ENCODE data around the gene RABL6. TPM values are rescaled to one million over a fixed set of nuclear protein-coding genes. Genes with fewer than 3 reads are reported as not detected.
A peak's percentile ranks its signal among the peaks of the same experiment; 100 is the strongest.

RABL6 gene
- total and polyA plus RNA-seq, 2 donors (not counting 1 experiment from before 2014, with no cell fraction given) = 36.8 to 59.6 TPM

GRCh38 chr9:136821826-136822544 is 14.2 kb downstream of the RABL6 start:
- no peak for TF ChIP-seq CTCF (conservative IDR thresholded peaks at IDR 0.05 in 1 of 2, IDR thresholded peaks at IDR 0.05 in 1 of 2; ENCODE audit: low read depth in 1 of 2, low read length in 2 of 2)
- no peak for TF ChIP-seq EZH2 (IDR thresholded peaks at IDR 0.05; ENCODE audit: low read length, missing control alignments)
- Histone ChIP-seq H3K36me3 (ENCODE audit: control insufficient read depth, insufficient read depth, low read length) (peaks cover 12% of the 10 kb centered on the region), H3K79me2 (ENCODE audit: control insufficient read depth, insufficient read depth, low read length) (peaks cover 16% of the 10 kb centered on the region), H3K4me2 (ENCODE audit: extremely low read depth, insufficient read depth, low read length) (peak overlapping the region; percentile 25), H3K9ac (ENCODE audit: insufficient read depth, low read length) (peak overlapping the region; percentile 46), H3K27me3 (ENCODE audit: control insufficient read depth, insufficient read depth, low read length) (no peaks in the 10 kb centered on the region), H3K27ac (ENCODE audit: insufficient read depth, low read length) (no peak overlapping the region), H3K4me1 (ENCODE audit: control insufficient read depth, extremely low read depth, insufficient read depth, low read length) (peaks cover 3% of the 10 kb centered on the region), H3K9me3 (ENCODE audit: control insufficient read depth, insufficient read depth, low read depth, low read length) (no peaks in the 10 kb centered on the region), H3K4me3 (replicated peaks in 1 of 4; ENCODE audit: control extremely low read depth in 1 of 4, insufficient read depth in 1 of 4, low read depth in 3 of 4, low read length in 4 of 4) (peak overlapping the region in 1 of 4 experiments; percentile 20), H2AFZ (ENCODE audit: low read length) (no peak overlapping the region), H4K20me1 (ENCODE audit: control insufficient read depth, extremely low read depth, insufficient read depth, low read length) (no peaks in the 10 kb centered on the region)
- no peak for DNase-seq (ENCODE audit: low read depth in 2 of 2)

GRCh38 chr9:136823136-136824046 is 15.6 kb downstream of the RABL6 start:
- Histone ChIP-seq H3K27me3 (ENCODE audit: control insufficient read depth, insufficient read depth, low read length) (no peaks in the 10 kb centered on the region), H3K79me2 (ENCODE audit: control insufficient read depth, insufficient read depth, low read length) (peaks cover 16% of the 10 kb centered on the region), H3K9me3 (ENCODE audit: control insufficient read depth, insufficient read depth, low read depth, low read length) (no peaks in the 10 kb centered on the region), H4K20me1 (ENCODE audit: control insufficient read depth, extremely low read depth, insufficient read depth, low read length) (no peaks in the 10 kb centered on the region), H3K4me3 (replicated peaks in 1 of 4; ENCODE audit: control extremely low read depth in 1 of 4, insufficient read depth in 1 of 4, low read depth in 3 of 4, low read length in 4 of 4) (no peak overlapping the region), H3K4me1 (ENCODE audit: control insufficient read depth, extremely low read depth, insufficient read depth, low read length) (peaks cover 3% of the 10 kb centered on the region), H3K9ac (ENCODE audit: insufficient read depth, low read length) (no peak overlapping the region), H2AFZ (ENCODE audit: low read length) (no peak overlapping the region), H3K27ac (ENCODE audit: insufficient read depth, low read length) (no peak overlapping the region), H3K4me2 (ENCODE audit: extremely low read depth, insufficient read depth, low read length) (no peak overlapping the region), H3K36me3 (ENCODE audit: control insufficient read depth, insufficient read depth, low read length) (peaks cover 19% of the 10 kb centered on the region)
- TF ChIP-seq CTCF (conservative IDR thresholded peaks at IDR 0.05 in 1 of 2, IDR thresholded peaks at IDR 0.05 in 1 of 2; ENCODE audit: low read depth in 1 of 2, low read length in 2 of 2) (no peak), EZH2 (IDR thresholded peaks at IDR 0.05; ENCODE audit: low read length, missing control alignments) (no peak)
- DNase-seq (ENCODE audit: low read depth in 2 of 2) = no peak

GRCh38 chr9:136824496-136825225 is 16.9 kb downstream of the RABL6 start:
- peaks cover 26% of the 10 kb centered on the region for H3K36me3 ChIP-seq (ENCODE audit: control insufficient read depth, insufficient read depth, low read length)

More at GRCh38 chr9:136824496-136825225, 16.9 kb downstream of the RABL6 start:
- Histone ChIP-seq H3K27me3 (ENCODE audit: control insufficient read depth, insufficient read depth, low read length) (no peaks in the 10 kb centered on the region), H4K20me1 (ENCODE audit: control insufficient read depth, extremely low read depth, insufficient read depth, low read length) (no peaks in the 10 kb centered on the region), H3K4me2 (ENCODE audit: extremely low read depth, insufficient read depth, low read length) (no peak overlapping the region), H3K79me2 (ENCODE audit: control insufficient read depth, insufficient read depth, low read length) (peaks cover 16% of the 10 kb centered on the region), H3K4me3 (replicated peaks in 1 of 4; ENCODE audit: control extremely low read depth in 1 of 4, insufficient read depth in 1 of 4, low read depth in 3 of 4, low read length in 4 of 4) (no peak overlapping the region), H3K9ac (ENCODE audit: insufficient read depth, low read length) (no peak overlapping the region), H3K9me3 (ENCODE audit: control insufficient read depth, insufficient read depth, low read depth, low read length) (no peaks in the 10 kb centered on the region), H2AFZ (ENCODE audit: low read length) (no peak overlapping the region), H3K27ac (ENCODE audit: insufficient read depth, low read length) (no peak overlapping the region), H3K4me1 (ENCODE audit: control insufficient read depth, extremely low read depth, insufficient read depth, low read length) (peaks cover 3% of the 10 kb centered on the region)
- TF ChIP-seq CTCF (conservative IDR thresholded peaks at IDR 0.05 in 1 of 2, IDR thresholded peaks at IDR 0.05 in 1 of 2; ENCODE audit: low read depth in 1 of 2, low read length in 2 of 2) = no peak
- no peak for TF ChIP-seq EZH2 (IDR thresholded peaks at IDR 0.05; ENCODE audit: low read length, missing control alignments)
- DNase-seq (ENCODE audit: low read depth in 2 of 2) = no peak
